HL-60/S4 treated with retinoic acid at 250 ng/mL for 4 days and 3 days (cell line): Measurements from ENCODE around the gene CNGB1.
"Not testable (repeated sequence)": the region's sequence is repeated elsewhere in the genome, so short reads cannot be mapped to it uniquely, and the experiment has no call there.

Source experiments
- in situ Hi-C: fragments of 300-500 bp; cut with MboI; formaldehyde crosslinking; loops from 2 replicates; pipeline ENCODE4 v1.7.0; 2022; ENCODE audit warnings: low sequenced_read_pairs

The CNGB1 gene

DNA sequence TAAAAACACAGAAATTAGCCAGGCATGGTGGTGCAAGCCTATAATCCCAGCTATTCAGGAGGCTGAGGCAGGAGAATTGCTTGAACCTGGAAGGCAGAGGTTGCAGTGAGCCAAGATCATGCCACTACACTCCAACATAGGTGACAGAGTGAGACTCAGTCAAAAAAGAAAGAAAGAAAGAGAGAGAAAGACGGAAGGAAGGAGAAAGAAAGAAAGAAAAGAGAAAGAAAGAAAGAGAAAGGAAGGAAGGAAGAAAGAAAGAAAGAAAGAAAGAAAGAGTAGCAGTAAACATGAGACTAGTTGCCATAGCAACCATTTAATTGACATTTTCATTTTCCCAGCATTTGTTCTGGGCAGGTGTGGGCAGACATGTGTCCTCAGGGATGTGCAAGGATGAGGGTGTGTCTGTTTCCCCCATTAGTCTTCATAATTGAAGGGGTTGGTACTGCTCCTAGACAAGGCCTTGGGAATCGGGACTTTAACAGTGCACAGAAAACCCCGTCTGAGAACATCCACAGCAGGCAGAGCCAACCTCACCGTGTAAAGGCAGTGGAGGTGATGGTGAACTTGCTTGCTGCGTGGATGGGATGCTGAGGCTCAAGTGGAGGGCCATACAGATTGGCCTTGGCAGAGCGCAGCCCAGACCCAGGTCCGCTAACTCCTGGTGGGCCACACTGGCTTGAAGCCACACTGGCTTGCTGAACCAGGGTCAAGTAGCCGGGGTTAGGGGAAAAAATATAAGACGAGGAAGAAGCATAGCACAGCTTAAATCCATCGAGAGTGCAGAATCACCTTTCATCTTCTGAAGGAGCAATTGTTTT, 133.4 kb downstream of the CNGB1 start:
- in situ Hi-C loops = no loop called here

DNA sequence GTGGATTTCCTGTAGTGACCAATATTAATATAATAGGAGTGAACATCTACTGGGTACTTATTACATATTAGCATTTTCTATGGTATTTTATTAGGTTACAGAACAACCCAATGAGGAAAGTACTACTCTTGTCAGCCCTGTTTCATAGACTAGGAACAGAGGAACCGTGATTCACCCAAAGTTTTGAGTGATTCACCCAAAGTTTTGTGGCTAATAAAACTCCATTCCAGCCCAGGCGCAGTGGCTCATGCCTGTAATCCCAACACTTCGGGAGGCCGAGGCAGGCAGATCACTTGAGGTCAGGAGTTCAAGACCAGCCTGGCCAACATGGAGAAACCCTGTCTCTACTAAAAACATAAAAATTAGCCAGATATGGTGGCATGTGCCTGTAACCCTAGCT, 135.5 kb downstream of the CNGB1 start:
- in situ Hi-C loops = not testable (repeated sequence)

DNA sequence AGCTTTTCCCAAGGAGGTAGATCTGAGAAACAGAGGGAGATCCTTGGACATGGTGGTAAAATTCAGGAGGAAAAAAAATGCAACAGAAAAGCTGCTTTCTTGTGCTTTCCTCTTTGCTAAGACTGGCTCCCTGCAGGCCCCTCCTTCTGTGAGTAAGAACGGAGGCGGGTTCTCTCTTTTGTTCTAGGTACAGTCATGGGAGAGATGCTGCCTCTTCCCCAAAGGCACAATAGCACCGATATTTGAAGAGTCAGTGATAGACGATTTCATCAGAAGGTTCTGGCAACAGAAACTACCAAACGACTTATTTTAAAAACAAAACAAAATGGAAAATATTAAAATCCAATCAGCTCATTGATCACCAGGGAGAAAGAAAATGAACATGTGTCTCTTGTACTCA, 136.0 kb downstream of the CNGB1 start:
- in situ Hi-C loops = no loop called here
